CMK (cell line): ENCODE data around the gene IMP3.

Experiments
- DNase-seq: peaks from one replicate; pipeline ENCODE4 v3.0.0-alpha.2; 2010; ENCODE audit warnings: low read depth

Gene IMP3

GRCh38 chr15:75672646-75673425 lies 32.8 kb upstream of the IMP3 start:
- DNase-seq, result no peak

GRCh38 chr15:75671730-75672602 lies 31.9 kb upstream of the IMP3 start:
- no peak for DNase-seq

- DNase-seq, result no peak
These were observed 29.8 kb upstream of the IMP3 start for GRCh38 chr15:75669879-75670212.

- DNase-seq, result no peak
These were observed 29.3 kb upstream of the IMP3 start for GRCh38 chr15:75669191-75669878.

- no peak for DNase-seq
These were observed 26.9 kb upstream of the IMP3 start for GRCh38 chr15:75666823-75667501.

- DNase-seq, result no peak
These were observed 24.0 kb upstream of the IMP3 start for GRCh38 chr15:75663931-75664421.

GRCh38 chr15:75662823-75663519 lies 22.9 kb upstream of the IMP3 start:
- DNase-seq, result no peak

GRCh38 chr15:75661756-75662140 lies 21.7 kb upstream of the IMP3 start:
- DNase-seq, result no peak

- no peak for DNase-seq
These were observed 21.2 kb upstream of the IMP3 start for GRCh38 chr15:75661100-75661755.

- DNase-seq, result no peak
These were observed 20.1 kb upstream of the IMP3 start for GRCh38 chr15:75659928-75660645.

- no peak for DNase-seq
These were observed 19.2 kb upstream of the IMP3 start for GRCh38 chr15:75659141-75659771.

GRCh38 chr15:75656813-75657212 lies 16.8 kb upstream of the IMP3 start:
- DNase-seq, result no peak

- DNase-seq, result no peak
These were observed 16.3 kb upstream of the IMP3 start for GRCh38 chr15:75656331-75656730.

GRCh38 chr15:75655931-75656330 lies 15.9 kb upstream of the IMP3 start:
- DNase-seq, result no peak

- no peak for DNase-seq
These were observed 14.3 kb upstream of the IMP3 start for GRCh38 chr15:75654201-75654907.

- DNase-seq, result no peak
These were observed 13.4 kb upstream of the IMP3 start for GRCh38 chr15:75653347-75653913.

- DNase-seq, result no peak
These were observed 12.0 kb upstream of the IMP3 start for GRCh38 chr15:75651810-75652543.
